ENCODE data around the gene BET1.

The BET1 gene

DNA sequence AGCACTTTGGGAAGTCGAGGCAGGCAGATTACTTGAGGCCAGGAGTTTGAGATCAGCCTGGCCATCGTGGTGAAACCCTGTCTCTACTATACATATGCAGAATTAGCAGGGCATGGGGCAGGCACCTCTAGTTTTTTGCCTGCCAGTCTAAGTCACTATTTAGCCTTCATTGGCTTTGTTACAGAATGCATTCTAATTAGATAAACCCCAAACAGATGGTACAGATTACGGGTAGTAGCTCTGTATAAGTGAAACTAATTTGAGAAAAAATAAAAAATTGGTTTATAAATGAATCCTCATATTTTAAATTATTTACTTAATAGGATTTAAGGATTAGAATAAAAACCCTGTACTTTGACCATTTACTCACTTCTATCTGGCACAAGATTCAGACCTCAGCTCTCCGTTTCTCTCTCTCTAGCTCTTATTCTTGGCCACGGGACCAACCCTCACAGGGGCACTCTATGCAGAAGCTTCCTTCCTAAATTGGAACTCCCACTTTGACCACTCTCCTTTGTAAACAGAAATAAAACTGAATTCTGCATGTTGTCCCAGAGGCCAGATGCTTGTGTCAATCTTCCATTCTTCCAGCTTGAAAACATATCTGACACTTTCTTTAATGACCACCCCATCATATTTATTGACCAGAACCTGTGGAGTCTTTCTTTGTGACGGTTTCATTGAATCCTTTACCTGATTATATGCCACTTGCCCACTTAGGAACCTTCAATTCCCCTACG lies 26.8 kb downstream of the BET1 start:
- TF ChIP-seq, protein P1, sequence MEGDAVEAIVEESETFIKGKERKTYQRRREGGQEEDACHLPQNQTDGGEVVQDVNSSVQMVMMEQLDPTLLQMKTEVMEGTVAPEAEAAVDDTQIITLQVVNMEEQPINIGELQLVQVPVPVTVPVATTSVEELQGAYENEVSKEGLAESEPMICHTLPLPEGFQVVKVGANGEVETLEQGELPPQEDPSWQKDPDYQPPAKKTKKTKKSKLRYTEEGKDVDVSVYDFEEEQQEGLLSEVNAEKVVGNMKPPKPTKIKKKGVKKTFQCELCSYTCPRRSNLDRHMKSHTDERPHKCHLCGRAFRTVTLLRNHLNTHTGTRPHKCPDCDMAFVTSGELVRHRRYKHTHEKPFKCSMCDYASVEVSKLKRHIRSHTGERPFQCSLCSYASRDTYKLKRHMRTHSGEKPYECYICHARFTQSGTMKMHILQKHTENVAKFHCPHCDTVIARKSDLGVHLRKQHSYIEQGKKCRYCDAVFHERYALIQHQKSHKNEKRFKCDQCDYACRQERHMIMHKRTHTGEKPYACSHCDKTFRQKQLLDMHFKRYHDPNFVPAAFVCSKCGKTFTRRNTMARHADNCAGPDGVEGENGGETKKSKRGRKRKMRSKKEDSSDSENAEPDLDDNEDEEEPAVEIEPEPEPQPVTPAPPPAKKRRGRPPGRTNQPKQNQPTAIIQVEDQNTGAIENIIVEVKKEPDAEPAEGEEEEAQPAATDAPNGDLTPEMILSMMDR (conservative IDR thresholded peaks at IDR 0.05): no peak
- H3K27ac ChIP-seq: no peak overlapping the region

DNA sequence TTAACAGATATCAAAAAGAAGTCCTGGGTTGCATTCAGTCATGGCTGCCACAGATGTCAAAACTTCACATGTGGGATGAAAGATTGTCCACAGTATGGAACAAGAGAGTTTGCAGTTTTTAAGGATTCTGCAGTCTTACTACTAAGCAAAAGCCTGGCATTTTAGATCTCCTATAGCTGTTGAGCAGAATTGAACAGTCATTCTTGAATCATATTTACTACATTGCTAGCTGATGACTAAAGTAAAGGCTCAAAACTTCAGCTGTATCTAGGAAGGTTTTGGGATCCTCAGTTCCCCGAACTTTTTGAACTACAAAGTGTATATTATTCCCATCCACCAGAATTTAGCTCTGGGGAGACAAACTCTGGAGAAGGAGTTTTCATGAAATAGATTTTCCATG lies 31.0 kb downstream of the BET1 start:
- TF ChIP-seq, protein P1 (conservative IDR thresholded peaks at IDR 0.05): no peak

GRCh38 chr7:93972029-93972725 lies 32.0 kb downstream of the BET1 start:
- H3K27ac ChIP-seq: no peak overlapping the region
- TF ChIP-seq, protein P1 (conservative IDR thresholded peaks at IDR 0.05): no peak

More for the DNA sequence above, 31.0 kb downstream of the BET1 start:
- no peak overlapping the region for H3K27ac ChIP-seq

GRCh38 chr7:93968911-93969620 lies 35.1 kb downstream of the BET1 start:
- no peak overlapping the region for H3K27ac ChIP-seq
- TF ChIP-seq, protein P1 (conservative IDR thresholded peaks at IDR 0.05): no peak

- no peak overlapping the region for H3K27ac ChIP-seq
- TF ChIP-seq, protein P1 (conservative IDR thresholded peaks at IDR 0.05): no peak
Measured at GRCh38 chr7:93964813-93965212, 39.3 kb downstream of the BET1 start.

- TF ChIP-seq, protein P1 (conservative IDR thresholded peaks at IDR 0.05): no peak
- H3K27ac ChIP-seq: no peak overlapping the region
Measured at GRCh38 chr7:93964262-93964661, 39.9 kb downstream of the BET1 start.

DNA sequence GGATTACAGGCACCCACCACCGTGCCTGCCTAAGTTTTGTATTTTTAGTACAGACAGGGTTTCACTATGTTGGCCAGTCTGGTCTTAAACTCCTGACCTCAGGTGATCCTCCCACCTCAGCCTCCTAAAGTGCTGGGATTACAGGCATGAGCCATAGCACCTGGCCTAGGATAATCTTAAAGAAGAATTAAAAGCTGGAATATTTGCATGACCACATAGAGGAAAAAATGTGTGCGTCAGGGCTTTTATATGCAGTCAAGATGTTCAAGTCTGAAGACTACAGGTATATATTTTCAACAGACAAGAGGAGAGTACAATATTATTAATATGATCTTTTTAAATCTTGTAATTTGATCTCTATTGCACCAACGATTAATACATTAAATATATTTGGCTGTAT lies 43.2 kb downstream of the BET1 start:
- H3K27ac ChIP-seq: no peak overlapping the region
- TF ChIP-seq, protein P1 (conservative IDR thresholded peaks at IDR 0.05): no peak
